AG09319 (cell line): ENCODE data around the gene PHLDB1.
"Not testable (repeated sequence)": the region's sequence is repeated elsewhere in the genome, so short reads cannot be mapped to it uniquely, and the experiment has no call there.

ENCODE experiments used
- DNase-seq: peaks from one replicate; pipeline ENCODE4 v3.0.0-alpha.2; 2010; ENCODE audit warnings: low read depth; ENCODE audit errors: extremely low read depth
- CTCF ChIP-seq: IDR thresholded peaks from 2 replicates; pipeline ENCODE4 v1.5.1; 2011; ENCODE audit warnings: low read depth, mild to moderate bottlenecking, inconsistent platforms, low read length, moderate library complexity

The PHLDB1 gene

GRCh38 chr11:118607401-118608359, at the start of gene PHLDB1:
Gene PHLDB1 (plus strand): TSS chr11:118607615. CDS start chr11:118613837, 6,222 bp downstream.
- no peak for DNase-seq
- peak; percentile 59 for TF ChIP-seq CTCF

- TF ChIP-seq CTCF = no peak
- no peak for DNase-seq
Measured at GRCh38 chr11:118560806-118561205, 46.6 kb upstream of the PHLDB1 start.

GRCh38 chr11:118565051-118565450, 42.4 kb upstream of the PHLDB1 start:
- no peak for DNase-seq
- no peak for TF ChIP-seq CTCF

GRCh38 chr11:118569670-118570069, 37.7 kb upstream of the PHLDB1 start:
- TF ChIP-seq CTCF = no peak
- DNase-seq = no peak

- TF ChIP-seq CTCF = no peak
- DNase-seq = no peak
Measured at GRCh38 chr11:118570787-118571186, 36.6 kb upstream of the PHLDB1 start.

- DNase-seq = not testable (repeated sequence)
Measured at GRCh38 chr11:118571701-118572060, 35.7 kb upstream of the PHLDB1 start.

GRCh38 chr11:118572061-118572980, 35.1 kb upstream of the PHLDB1 start, which contains the start of gene ARCN1:
Gene ARCN1 (plus strand): TSS chr11:118572409. CDS start chr11:118572548, 139 bp downstream.
- DNase-seq = peak; percentile 38

More at GRCh38 chr11:118572061-118572980, 35.1 kb upstream of the PHLDB1 start, which contains the start of gene ARCN1:
- TF ChIP-seq CTCF = no peak
